Breast epithelium (tissue), 3 donors: ENCODE data around the gene PALLD.

Source experiments
- POLR2A ChIP-seq: fragments of 450-650 bp; IDR thresholded peaks from one replicate; pipeline ENCODE4 v1.6.1; 2016; ENCODE audit warnings: antibody characterized with exemption, mild to moderate bottlenecking, moderate library complexity
- POLR2AphosphoS5 ChIP-seq, 3 donors: sonication (generic); formaldehyde crosslinking; IDR thresholded peaks; one replicate each; pipeline ENCODE4 v1.6.1; 2017; ENCODE audit warnings: antibody characterized with exemption in 3 of 3
- TF ChIP-seq, protein P1 (sequence below), 3 donors: fragments of 450-650 bp; IDR thresholded peaks; one replicate each; pipeline ENCODE4 v1.5.1; 2016 to 2017; ENCODE audit warnings: antibody characterized with exemption in 3 of 3, mild to moderate bottlenecking in 3 of 3, moderate library complexity in 3 of 3

DNA sequence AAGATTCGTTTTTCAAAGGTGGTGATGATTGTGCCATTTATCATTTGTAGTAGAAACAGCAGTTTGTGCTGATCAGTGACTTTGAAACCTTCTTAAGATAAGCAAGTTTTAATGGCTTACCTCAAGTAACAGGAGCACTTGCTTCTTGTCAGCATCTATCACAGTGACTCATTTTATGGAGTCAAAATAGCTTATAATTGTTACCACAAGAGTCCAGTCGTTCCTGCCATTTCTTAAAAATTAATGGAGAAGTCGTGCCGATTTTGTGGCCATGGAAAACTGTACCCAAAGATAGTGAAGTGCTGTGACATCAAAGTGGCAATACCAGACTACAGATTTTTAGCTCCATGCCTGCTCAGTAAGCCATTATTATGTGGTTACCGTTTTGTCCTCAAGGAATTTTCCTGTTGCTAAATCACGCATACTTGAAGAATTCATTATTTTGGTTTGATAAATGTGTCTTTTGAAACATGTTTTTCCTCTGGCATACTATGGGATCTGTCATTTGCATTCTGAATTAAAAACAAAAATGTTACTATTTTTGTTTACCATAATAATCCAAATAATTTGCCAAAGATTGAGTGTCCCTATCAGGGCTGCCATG, 383.3 kb downstream of the PALLD start:
- TF ChIP-seq, protein P1, sequence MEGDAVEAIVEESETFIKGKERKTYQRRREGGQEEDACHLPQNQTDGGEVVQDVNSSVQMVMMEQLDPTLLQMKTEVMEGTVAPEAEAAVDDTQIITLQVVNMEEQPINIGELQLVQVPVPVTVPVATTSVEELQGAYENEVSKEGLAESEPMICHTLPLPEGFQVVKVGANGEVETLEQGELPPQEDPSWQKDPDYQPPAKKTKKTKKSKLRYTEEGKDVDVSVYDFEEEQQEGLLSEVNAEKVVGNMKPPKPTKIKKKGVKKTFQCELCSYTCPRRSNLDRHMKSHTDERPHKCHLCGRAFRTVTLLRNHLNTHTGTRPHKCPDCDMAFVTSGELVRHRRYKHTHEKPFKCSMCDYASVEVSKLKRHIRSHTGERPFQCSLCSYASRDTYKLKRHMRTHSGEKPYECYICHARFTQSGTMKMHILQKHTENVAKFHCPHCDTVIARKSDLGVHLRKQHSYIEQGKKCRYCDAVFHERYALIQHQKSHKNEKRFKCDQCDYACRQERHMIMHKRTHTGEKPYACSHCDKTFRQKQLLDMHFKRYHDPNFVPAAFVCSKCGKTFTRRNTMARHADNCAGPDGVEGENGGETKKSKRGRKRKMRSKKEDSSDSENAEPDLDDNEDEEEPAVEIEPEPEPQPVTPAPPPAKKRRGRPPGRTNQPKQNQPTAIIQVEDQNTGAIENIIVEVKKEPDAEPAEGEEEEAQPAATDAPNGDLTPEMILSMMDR (IDR thresholded peaks at IDR 0.05) = no peak
- no peak for TF ChIP-seq POLR2AphosphoS5 (IDR thresholded peaks at IDR 0.05)
- no peak for TF ChIP-seq POLR2A
